NCI-H1694 (cell line): ENCODE data around the gene COL25A1.

Experiments
- DNase-seq: peaks from one replicate; lab custom pipeline; 2025; lab: John Stamatoyannopoulos, UW

The COL25A1 gene

GRCh38 chr4:109302361-109303139 is at the start of gene COL25A1:
Gene COL25A1, minus strand, starts transcription at chr4:109302658.
- DNase-seq, result no peak

DNA sequence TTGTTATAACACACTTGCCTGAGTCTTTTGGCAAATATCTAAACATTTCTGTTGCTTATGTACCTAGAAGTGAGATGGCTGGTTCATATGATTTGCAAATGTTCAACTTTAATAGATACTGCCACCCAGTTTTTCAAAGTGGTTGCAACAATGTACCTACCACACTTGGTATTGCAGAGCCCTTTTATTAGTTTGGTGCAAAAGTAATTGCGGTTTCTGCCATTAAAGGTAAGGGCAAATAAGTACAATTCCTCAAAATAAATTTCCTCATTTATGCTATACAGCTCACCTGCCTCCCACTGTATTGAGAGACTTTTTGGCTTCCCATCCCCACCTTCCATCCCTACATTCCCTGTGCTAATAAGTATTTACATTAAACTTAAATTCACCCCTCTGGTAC is 47.7 kb upstream of the COL25A1 start:
- DNase-seq, result no peak

GRCh38 chr4:109334129-109335105 is 32.0 kb upstream of the COL25A1 start:
- DNase-seq, result no peak

- DNase-seq, result no peak
Measured at GRCh38 chr4:109332926-109333464, 30.5 kb upstream of the COL25A1 start.

GRCh38 chr4:109327641-109328040 is 25.2 kb upstream of the COL25A1 start:
- DNase-seq, result no peak

DNA sequence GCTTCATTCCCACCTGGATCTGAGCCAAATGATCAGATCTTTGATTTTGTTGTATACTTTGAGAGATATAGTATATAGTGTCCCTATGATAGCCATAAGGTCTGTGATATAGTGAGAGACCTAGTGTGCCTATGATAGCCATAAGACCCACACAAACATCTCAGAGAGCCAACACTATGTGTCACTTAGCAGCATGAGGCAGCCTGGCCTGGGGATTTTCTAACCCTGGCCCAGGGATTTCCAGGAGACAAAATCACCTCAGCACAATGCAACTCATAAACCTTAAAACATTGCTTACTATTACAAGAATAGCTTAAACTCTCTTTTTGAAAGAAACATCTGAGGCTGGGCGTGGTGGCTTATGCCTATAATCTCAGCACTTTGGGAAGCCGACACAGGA is 23.2 kb upstream of the COL25A1 start:
- no peak for DNase-seq

DNA sequence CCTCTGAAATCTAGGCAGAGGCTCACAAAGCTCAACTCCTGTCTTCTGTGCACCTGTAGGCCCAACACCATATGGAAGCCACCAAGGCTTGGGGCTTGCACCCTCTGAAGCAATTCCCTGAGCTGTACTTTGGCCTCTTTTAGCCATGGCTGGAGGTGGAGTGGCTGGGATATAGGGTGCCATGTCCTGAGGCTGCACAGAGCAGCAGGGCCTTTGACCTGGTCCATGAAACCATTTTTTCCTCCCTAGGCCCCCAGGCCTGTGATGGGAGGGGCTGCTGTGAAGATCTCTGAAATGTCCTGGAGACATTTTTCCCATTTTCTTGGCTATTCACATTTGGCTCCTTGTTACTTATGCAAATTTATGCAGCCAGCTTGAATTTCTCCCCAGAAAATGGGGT is 20.9 kb upstream of the COL25A1 start:
- no peak for DNase-seq

DNA sequence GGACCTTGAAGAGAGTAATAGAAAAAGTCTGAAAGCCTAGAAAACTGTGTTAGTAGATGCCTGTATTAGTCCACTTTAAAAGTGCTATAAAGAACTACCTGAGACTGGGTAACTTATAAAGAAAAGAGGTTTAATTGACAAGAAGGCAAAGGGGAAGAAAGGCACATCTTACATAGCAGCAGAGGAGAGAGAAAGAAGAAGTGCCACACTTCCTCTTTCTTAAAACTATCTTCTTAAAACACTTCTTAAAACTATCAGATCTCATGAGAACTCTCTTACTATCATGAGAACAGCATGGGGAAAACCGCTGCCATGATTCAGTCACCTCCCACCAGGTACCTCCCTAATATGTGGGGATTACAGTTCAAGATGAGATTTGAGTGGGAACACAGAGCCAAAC is 18.8 kb upstream of the COL25A1 start:
- no peak for DNase-seq

- no peak for DNase-seq
Measured at GRCh38 chr4:109319684-109320083, 17.2 kb upstream of the COL25A1 start.

- DNase-seq, result no peak
Measured at GRCh38 chr4:109319156-109319555, 16.7 kb upstream of the COL25A1 start.

GRCh38 chr4:109315818-109316217 is 13.4 kb upstream of the COL25A1 start:
- DNase-seq, result no peak

- no peak for DNase-seq
Measured at GRCh38 chr4:109315341-109315740, 12.9 kb upstream of the COL25A1 start.

DNA sequence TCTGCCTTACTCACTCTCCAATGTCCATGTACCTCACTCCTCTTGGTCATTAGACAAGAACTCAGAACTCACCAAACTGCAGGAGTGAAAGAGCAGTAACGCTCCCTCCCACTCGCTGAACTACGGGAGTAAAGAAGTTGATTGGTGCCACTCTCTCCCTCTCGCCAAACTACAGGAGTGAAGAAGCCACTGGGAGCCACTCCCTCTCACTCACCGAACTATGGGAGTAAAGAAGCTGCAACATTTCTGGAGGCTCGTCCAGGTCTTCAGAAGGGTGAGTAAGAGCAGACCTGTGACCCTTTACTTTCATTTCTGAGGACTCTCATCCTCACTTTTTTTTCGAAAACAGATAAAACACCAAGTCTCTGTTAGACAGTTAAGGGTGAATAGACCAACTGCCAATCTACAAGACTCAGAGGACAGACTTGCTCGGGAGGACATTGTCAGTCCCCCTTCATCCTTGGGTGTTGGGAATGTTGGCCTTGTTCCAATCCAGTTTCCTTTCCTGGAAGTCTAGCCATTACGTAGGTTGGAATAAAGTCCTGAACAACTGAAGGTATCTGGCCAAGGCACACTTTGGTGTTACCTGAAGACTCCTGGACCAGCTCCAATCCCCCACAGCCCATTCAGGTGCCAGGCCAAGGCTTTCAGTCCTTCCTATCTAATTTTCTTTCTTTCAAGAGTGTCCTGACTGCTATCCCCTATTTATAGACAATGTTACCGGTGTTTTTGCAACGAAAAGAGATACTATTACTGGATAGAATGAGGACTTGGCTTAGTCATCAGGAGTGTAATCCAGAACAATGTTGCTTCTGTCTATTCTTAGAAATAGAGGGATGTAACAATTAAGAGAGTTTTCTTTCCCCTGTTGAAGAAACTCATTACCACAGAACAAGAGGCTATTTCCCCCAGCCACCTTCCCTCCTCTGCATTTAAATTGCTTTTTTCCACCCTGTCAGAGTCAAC is 11.0 kb upstream of the COL25A1 start:
- DNase-seq, result no peak

- no peak for DNase-seq
Measured at GRCh38 chr4:109303140-109303496, 660 bp upstream of the COL25A1 start.

DNA sequence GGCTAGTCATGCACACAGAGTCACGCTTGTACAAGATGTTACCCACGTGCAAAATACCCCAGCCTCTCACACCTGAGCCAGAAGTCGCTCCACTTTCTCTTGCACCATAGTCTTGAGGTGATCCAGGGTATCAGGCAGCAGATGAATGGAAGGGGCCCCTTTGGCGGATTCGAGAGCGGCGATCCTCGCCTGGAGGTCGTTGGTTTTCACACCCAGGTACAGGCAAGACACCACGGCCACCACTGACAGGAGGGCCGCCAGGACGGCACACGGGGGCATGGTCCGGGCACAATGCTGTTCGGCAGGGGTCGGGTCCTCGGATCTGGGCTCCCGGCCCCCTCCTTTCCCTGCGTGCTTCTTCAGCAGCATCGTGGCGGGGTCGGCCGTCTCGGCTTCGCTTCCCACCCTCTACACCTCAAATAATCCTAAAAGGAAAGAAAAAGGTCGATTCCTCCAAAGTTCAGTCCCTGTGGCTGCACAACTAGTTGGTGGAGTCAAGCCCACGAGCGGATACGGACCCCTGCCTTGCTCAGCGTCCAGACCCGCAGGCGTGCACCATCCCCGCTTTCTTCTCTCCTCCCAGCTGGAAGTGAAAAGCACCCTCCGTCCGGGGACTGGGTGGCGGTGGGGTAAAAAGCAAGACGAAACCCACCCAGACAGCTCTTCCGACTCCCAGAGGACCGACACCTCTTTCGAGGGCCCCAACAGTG is 652 bp downstream of the COL25A1 start:
- no peak for DNase-seq

DNA sequence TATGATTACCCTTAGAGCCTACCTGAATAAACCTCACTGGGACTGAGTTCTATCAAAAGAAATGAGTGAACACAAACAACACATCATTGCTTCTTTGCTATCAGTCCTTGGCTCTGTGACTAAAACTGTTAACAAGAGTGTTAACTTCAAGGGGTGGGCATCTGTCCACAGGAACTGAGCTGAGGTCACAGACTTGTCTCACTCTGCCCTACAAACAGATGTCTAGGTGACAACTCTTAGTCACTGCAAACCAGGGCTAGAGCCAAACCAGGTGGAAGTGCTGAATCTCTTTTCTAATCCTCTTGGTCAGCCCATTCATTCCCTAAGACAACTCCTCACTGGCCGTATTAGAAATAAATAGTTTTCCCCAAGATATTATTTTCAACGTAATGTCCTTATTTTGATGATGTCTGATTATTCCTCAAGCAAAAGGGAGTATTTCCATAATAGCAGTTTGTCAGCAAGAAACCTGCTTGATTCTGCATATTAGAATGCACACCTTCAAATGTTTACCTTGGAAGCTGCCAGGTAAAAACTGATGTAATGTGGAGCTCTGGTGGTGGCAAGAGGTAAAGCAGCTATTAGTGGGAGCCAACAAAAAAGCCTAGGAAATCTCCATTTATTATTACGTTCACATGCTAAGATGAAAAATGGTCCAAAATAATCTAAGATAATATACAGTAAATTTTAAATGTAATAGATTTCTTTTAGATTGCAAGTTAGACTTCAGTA is 4.0 kb downstream of the COL25A1 start:
- no peak for DNase-seq

DNA sequence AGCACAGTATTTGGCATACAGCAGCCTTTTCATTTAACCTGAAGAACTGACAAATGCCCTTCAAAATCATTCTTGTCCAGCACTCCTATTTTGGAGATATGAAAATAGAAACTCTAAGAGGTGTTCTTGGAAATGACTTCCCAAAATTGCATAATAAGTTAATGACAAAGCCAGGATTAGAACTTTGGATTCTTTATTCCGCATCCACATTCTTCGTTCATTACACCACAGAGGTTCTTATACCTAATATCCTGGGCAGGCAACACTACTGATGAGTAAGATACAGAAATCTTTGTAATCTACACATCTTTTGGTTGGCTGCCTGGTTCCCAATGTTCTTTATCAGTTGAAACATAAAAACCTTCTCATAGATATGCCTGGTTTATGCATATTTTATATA is 5.9 kb downstream of the COL25A1 start:
- DNase-seq, result no peak

DNA sequence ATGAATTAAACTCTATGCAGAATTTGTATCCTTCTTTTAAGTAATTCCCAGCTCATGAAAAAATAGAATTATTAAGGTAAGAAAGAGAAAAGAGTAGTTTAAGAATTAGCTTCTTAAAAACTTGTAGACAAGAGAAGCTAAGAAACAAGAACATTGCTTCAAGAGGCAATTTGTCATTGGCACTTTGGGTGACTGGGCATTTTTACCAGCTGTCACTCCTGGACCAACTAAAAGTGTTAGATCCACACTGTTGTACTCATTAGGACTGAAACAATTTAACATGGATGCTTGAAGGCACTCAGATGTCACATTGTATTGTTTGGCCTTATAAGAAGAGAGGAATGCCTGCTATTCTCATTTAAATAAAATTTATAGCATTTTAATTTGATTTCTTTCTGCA is 7.4 kb downstream of the COL25A1 start:
- no peak for DNase-seq

GRCh38 chr4:109294468-109295020 is 7.9 kb downstream of the COL25A1 start:
- DNase-seq, result no peak

- no peak for DNase-seq
Measured at GRCh38 chr4:109294006-109294405, 8.5 kb downstream of the COL25A1 start.
